ENCODE measurements around the gene MVD.

Gene MVD

DNA sequence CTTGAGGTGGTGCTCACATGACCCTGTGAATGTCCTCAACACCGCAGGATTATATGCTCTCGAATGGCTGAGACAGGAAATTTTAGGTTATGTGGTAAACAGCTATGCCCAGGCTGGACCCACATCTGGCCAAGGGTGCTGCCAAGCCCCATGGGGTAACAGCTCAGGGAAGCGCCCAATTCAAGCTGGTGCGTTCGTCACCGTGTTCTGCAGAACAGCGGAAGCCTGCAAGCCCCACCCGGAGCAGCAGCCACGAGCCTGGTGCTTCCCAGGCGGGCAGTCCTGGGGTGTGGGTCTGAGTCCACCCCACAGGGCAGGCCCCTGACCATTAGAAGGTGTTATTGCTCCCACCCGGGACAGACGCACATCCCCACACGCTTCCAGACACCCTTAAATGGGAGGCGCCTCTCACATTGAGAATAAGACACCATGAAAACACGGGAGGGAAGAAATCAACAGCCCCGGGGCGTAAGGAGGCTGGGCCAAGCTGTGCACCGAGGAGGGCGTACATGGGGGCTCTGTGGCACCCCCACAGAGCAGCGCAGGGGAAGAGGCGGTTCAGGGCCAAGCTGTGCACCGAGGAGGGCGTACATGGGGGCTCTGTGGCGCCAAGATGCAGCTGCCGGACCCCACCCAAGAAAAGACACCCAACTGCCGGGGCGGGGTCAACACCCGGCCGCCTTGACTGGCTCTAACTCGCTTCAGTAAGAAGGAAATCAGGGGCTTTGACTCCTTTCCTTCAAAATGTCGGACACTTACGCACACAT is 9.1 kb downstream of the MVD start:
- H3K79me2 ChIP-seq (ENCODE audit: insufficient read depth, low read length), result no peaks in the 10 kb centered on the region
- no peaks in the 10 kb centered on the region for H4K20me1 ChIP-seq (ENCODE audit: insufficient read depth, low read length)
- H3K4me3 ChIP-seq (ENCODE audit: low read depth, low read length, poor library complexity, severe bottlenecking), result no peak overlapping the region
- no peaks in the 10 kb centered on the region for H3F3A ChIP-seq (ENCODE audit: insufficient read depth, low read length)
- no peaks in the 10 kb centered on the region for H3K9me2 ChIP-seq (ENCODE audit: low read depth, low read length)
- no peaks in the 10 kb centered on the region for H3K27me3 ChIP-seq (ENCODE audit: insufficient read depth, low read length)
- H3K27ac ChIP-seq (ENCODE audit: low read depth, low read length, poor library complexity, severe bottlenecking), result no peak overlapping the region
- no peaks in the 10 kb centered on the region for H3K9me3 ChIP-seq (ENCODE audit: low read length)
- no peak for TF ChIP-seq EZH2 (IDR thresholded peaks at IDR 0.05; ENCODE audit: borderline replicate concordance, low read length)
- TF ChIP-seq, protein P1, sequence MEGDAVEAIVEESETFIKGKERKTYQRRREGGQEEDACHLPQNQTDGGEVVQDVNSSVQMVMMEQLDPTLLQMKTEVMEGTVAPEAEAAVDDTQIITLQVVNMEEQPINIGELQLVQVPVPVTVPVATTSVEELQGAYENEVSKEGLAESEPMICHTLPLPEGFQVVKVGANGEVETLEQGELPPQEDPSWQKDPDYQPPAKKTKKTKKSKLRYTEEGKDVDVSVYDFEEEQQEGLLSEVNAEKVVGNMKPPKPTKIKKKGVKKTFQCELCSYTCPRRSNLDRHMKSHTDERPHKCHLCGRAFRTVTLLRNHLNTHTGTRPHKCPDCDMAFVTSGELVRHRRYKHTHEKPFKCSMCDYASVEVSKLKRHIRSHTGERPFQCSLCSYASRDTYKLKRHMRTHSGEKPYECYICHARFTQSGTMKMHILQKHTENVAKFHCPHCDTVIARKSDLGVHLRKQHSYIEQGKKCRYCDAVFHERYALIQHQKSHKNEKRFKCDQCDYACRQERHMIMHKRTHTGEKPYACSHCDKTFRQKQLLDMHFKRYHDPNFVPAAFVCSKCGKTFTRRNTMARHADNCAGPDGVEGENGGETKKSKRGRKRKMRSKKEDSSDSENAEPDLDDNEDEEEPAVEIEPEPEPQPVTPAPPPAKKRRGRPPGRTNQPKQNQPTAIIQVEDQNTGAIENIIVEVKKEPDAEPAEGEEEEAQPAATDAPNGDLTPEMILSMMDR (IDR thresholded peaks at IDR 0.05; ENCODE audit: low read length), result no peak
- H3K4me2 ChIP-seq (ENCODE audit: low read length), result no peak overlapping the region
- H3K4me1 ChIP-seq (ENCODE audit: insufficient read depth, low read length, severe bottlenecking), result peaks cover 41% of the 10 kb centered on the region
- no peak overlapping the region for H3K9ac ChIP-seq (ENCODE audit: low read length)
- H2AFZ ChIP-seq (ENCODE audit: low read length), result no peak overlapping the region
- peaks cover 59% of the 10 kb centered on the region for H3K36me3 ChIP-seq (ENCODE audit: insufficient read depth, low read length)

DNA sequence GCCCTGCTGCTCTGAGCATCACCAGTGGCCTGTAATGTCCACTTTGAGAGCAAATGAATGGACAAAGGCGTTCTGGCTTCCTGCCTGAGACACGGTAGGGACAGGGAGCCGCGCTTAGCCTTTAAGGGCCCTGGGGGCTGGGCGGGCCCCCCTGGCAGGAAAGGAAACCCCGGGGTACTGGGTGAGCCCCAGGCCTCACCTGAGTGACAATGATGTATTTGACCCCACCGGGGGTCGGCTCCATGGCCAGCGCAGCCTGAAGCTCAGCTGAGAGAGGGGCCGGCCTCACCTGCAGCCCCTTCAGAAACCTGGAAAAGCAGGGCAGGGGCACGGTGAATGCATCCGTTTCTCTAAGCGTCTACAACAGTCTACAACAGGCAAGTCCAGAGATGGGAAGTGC is 9.8 kb downstream of the MVD start:
- Histone ChIP-seq H3K27me3 (ENCODE audit: insufficient read depth, low read length) (no peaks in the 10 kb centered on the region), H3K27ac (ENCODE audit: low read depth, low read length, poor library complexity, severe bottlenecking) (no peak overlapping the region), H3K9me3 (ENCODE audit: low read length) (no peaks in the 10 kb centered on the region), H3K36me3 (ENCODE audit: insufficient read depth, low read length) (peaks cover 64% of the 10 kb centered on the region), H3K79me2 (ENCODE audit: insufficient read depth, low read length) (no peaks in the 10 kb centered on the region), H4K20me1 (ENCODE audit: insufficient read depth, low read length) (no peaks in the 10 kb centered on the region), H3K4me2 (ENCODE audit: low read length) (no peak overlapping the region), H3K4me3 (ENCODE audit: low read depth, low read length, poor library complexity, severe bottlenecking) (no peak overlapping the region), H3K9me2 (ENCODE audit: low read depth, low read length) (no peaks in the 10 kb centered on the region), H2AFZ (ENCODE audit: low read length) (no peak overlapping the region), H3K9ac (ENCODE audit: low read length) (no peak overlapping the region), H3F3A (ENCODE audit: insufficient read depth, low read length) (no peaks in the 10 kb centered on the region), H3K4me1 (ENCODE audit: insufficient read depth, low read length, severe bottlenecking) (peaks cover 44% of the 10 kb centered on the region)
- TF ChIP-seq, protein P1 (IDR thresholded peaks at IDR 0.05; ENCODE audit: low read length), result no peak
- TF ChIP-seq EZH2 (IDR thresholded peaks at IDR 0.05; ENCODE audit: borderline replicate concordance, low read length), result no peak

DNA sequence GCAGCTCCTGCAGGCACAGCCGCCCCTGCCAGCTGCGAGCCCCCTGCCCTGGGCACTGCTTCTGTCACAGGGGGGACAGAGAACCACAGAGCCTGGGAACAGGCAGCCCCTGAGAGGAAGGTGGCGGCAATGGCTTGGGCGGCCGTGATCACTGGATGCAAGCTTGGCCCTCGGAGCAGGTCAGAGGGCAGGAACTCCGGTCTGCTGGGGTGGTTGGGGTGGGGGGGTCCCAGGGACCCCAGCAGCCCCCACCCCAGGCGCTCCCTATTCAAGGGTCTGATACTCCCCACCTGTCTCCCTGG is 10.2 kb downstream of the MVD start:
- Histone ChIP-seq H3K9ac (ENCODE audit: low read length) (no peak overlapping the region), H3K9me2 (ENCODE audit: low read depth, low read length) (no peaks in the 10 kb centered on the region), H3K27me3 (ENCODE audit: insufficient read depth, low read length) (no peaks in the 10 kb centered on the region), H3K79me2 (ENCODE audit: insufficient read depth, low read length) (no peaks in the 10 kb centered on the region), H3K4me3 (ENCODE audit: low read depth, low read length, poor library complexity, severe bottlenecking) (no peak overlapping the region), H3K4me1 (ENCODE audit: insufficient read depth, low read length, severe bottlenecking) (peaks cover 42% of the 10 kb centered on the region), H3K4me2 (ENCODE audit: low read length) (no peak overlapping the region), H3K27ac (ENCODE audit: low read depth, low read length, poor library complexity, severe bottlenecking) (no peak overlapping the region), H3F3A (ENCODE audit: insufficient read depth, low read length) (no peaks in the 10 kb centered on the region), H3K9me3 (ENCODE audit: low read length) (no peaks in the 10 kb centered on the region), H4K20me1 (ENCODE audit: insufficient read depth, low read length) (no peaks in the 10 kb centered on the region), H3K36me3 (ENCODE audit: insufficient read depth, low read length) (peaks cover 68% of the 10 kb centered on the region), H2AFZ (ENCODE audit: low read length) (no peak overlapping the region)
- TF ChIP-seq EZH2 (IDR thresholded peaks at IDR 0.05; ENCODE audit: borderline replicate concordance, low read length), result no peak
- TF ChIP-seq, protein P1 (IDR thresholded peaks at IDR 0.05; ENCODE audit: low read length), result no peak

All from OCI-LY1 (cell line).